HCT116 (cell line): Measurements from ENCODE around the gene PIK3CD. TPM values are rescaled to one million over a fixed set of nuclear protein-coding genes. Genes with fewer than 3 reads are reported as not detected.

Experiments
- ATAC-seq: fragments of 200-7000 bp; cut with Tn5 transposase; 2 replicates; pipeline ENCODE4 v1.9.1; 2020; ENCODE audit warnings: mild to moderate bottlenecking, moderate library complexity
- BruUV-seq: library from RNA; stranded (reverse); fragments of 400-500 nt; replicated peaks from 2 replicates; lab custom pipeline; 2021; lab: Mats Ljungman, UMichigan
- CTCF ChIA-PET: fragments of 300-600 bp; sonication (Branson Sonifier 250); formaldehyde crosslinking; loops from one replicate; lab custom pipeline; 2021; ENCODE audit warnings: antibody characterized with exemption; lab: Charles Lee
- POLR2A ChIA-PET: fragments of 300-600, 350-600 bp; sonication (Branson Sonifier 250); formaldehyde crosslinking; loops from one replicate; lab custom pipeline; 2021; ENCODE audit warnings: antibody characterized with exemption; lab: Charles Lee
- RAD21 ChIA-PET, 2 experiments: fragments of 300-600 bp; sonication (Branson Sonifier 250); formaldehyde crosslinking; loops; one replicate each; lab custom pipeline; 2023; ENCODE audit warnings: low total read pairs in 2 of 2; ENCODE audit not compliant: uncharacterized antibody in 2 of 2, unreplicated experiment in 2 of 2, low non-redundant PET in 1 of 2; lab: Charles Lee
- DNase-seq: peaks from one replicate; pipeline ENCODE4 v3.0.0-alpha.2; 2010; ENCODE audit warnings: low read depth, low spot score
- H2AFZ ChIP-seq: fragments of 200-600 bp; shearing (Covaris generic), sonication (generic); 2 replicates; pipeline ENCODE4 v1.6.1; 2017; ENCODE audit warnings: low read depth, mixed run types, mixed read lengths, antibody characterized with exemption, low read length; ENCODE audit not compliant: poor library complexity, severe bottlenecking
- H3K27ac ChIP-seq: 2 replicates; pipeline ENCODE4 v1.5.1; 2012; ENCODE audit warnings: low read depth, low read length
- H3K27me3 ChIP-seq: fragments of 200-600 bp; sonication (generic); 2 replicates; pipeline ENCODE4 v1.6.1; 2016; ENCODE audit warnings: mixed run types, low read length, mixed read lengths; ENCODE audit not compliant: insufficient read depth
- H3K36me3 ChIP-seq, 2 experiments: fragments of 200-500 bp in 1 of 2; fragments of 200-600 bp in 1 of 2; sonication (Bioruptor generic) in 1 of 2; sonication (generic) in 1 of 2; 2 replicates each; pipeline versions ENCODE4 v1.5.1 to v1.6.1; 2014 to 2016; ENCODE audit warnings: low read length in 2 of 2, inconsistent platforms in 1 of 2, mixed read lengths in 1 of 2, mixed run types in 1 of 2; ENCODE audit not compliant: insufficient read depth in 2 of 2, control insufficient read depth in 1 of 2
- H3K4me1 ChIP-seq, 2 experiments: fragments of 200-600 bp in 1 of 2; sonication (generic) in 1 of 2; 2 replicates each; pipeline versions ENCODE4 v1.5.1 to v1.6.1; 2012 to 2017; ENCODE audit warnings: low read length in 2 of 2, inconsistent platforms in 1 of 2, mild to moderate bottlenecking in 1 of 2, mixed read lengths in 1 of 2, mixed run types in 1 of 2, moderate library complexity in 1 of 2; ENCODE audit not compliant: insufficient read depth in 2 of 2, control insufficient read depth in 1 of 2
- H3K4me2 ChIP-seq: fragments of 200-600 bp; sonication (generic); 2 replicates; pipeline ENCODE4 v1.6.1; 2017; ENCODE audit warnings: mixed run types, low read length, mixed read lengths
- H3K4me3 ChIP-seq, 2 experiments: fragments of 200-600 bp in 1 of 2; sonication (generic) in 1 of 2; replicated peaks in 1 of 2; 2 replicates each; pipeline ENCODE4 v1.5.1; 2011 to 2016; ENCODE audit warnings: low read length in 2 of 2, control low read depth in 1 of 2, low read depth in 1 of 2, mild to moderate bottlenecking in 1 of 2, mixed read lengths in 1 of 2, mixed run types in 1 of 2
- H3K79me2 ChIP-seq: fragments of 200-600 bp; sonication (generic); 2 replicates; pipeline ENCODE4 v1.6.1; 2017; ENCODE audit warnings: mild to moderate bottlenecking, mixed run types, low read length, moderate library complexity, mixed read lengths; ENCODE audit not compliant: insufficient read depth
- H3K9ac ChIP-seq: fragments of 200-600 bp; sonication (generic); 2 replicates; pipeline ENCODE4 v1.6.1; 2016; ENCODE audit warnings: low read length, mixed read lengths
- H3K9me2 ChIP-seq: fragments of 200-600 bp; sonication (generic), shearing (Covaris generic); 2 replicates; pipeline ENCODE4 v1.6.1; 2017; ENCODE audit warnings: mixed run types, mild to moderate bottlenecking, moderate library complexity; ENCODE audit not compliant: insufficient read depth
- H3K9me3 ChIP-seq, 2 experiments: fragments of 200-500 bp in 1 of 2; fragments of 200-600 bp in 1 of 2; sonication (Bioruptor generic) in 1 of 2; sonication (generic) in 1 of 2; 2 replicates each; pipeline ENCODE4 v1.6.1; 2014 to 2017; ENCODE audit warnings: low read length in 2 of 2, mixed read lengths in 2 of 2, inconsistent platforms in 1 of 2, low read depth in 1 of 2, mild to moderate bottlenecking in 1 of 2, mixed run types in 1 of 2, moderate library complexity in 1 of 2; ENCODE audit not compliant: control insufficient read depth in 1 of 2, insufficient read depth in 1 of 2
- H4K20me1 ChIP-seq: fragments of 200-600 bp; sonication (generic), shearing (Covaris generic); 2 replicates; pipeline ENCODE4 v1.6.1; 2017; ENCODE audit warnings: mixed run types, mild to moderate bottlenecking, moderate library complexity; ENCODE audit not compliant: insufficient read depth
- EZH2phosphoT487 ChIP-seq: fragments of 200-600 bp; IDR thresholded peaks from 2 replicates; pipeline ENCODE4 v1.6.1; 2018; ENCODE audit warnings: antibody characterized with exemption, borderline replicate concordance
- JUND ChIP-seq: IDR thresholded peaks from 2 replicates; pipeline ENCODE4 v1.6.1; 2012
- MAX ChIP-seq: IDR thresholded peaks from 2 replicates; pipeline ENCODE4 v1.6.1; 2012
- POLR2A ChIP-seq: IDR thresholded peaks from 2 replicates; pipeline ENCODE4 v1.7.0; 2011; ENCODE audit warnings: borderline replicate concordance; ENCODE audit not compliant: insufficient read depth, insufficient read length; ENCODE audit errors: extremely low read depth
- POLR2AphosphoS5 ChIP-seq: IDR thresholded peaks from 2 replicates; pipeline ENCODE4 v1.6.1; 2011; ENCODE audit warnings: mild to moderate bottlenecking, low read depth, low read length, moderate library complexity
- SP1 ChIP-seq: IDR thresholded peaks from 2 replicates; pipeline ENCODE4 v1.6.1; 2012; ENCODE audit warnings: low read depth
- SRF ChIP-seq: IDR thresholded peaks from 2 replicates; pipeline ENCODE4 v1.6.1; 2012; ENCODE audit warnings: low read depth
- intact Hi-C: fragments of 100-400 bp; cut with micrococcal nuclease; formaldehyde crosslinking; loops from 2 replicates; pipeline ENCODE4 v1.10.0; 2022
- total RNA-seq: library from RNA; stranded (reverse); gene quantifications from one replicate; pipeline ENCODE4 v1.2.1, GENCODE V29; 2021; ENCODE audit not compliant: unreplicated experiment
- TF ChIP-seq, protein P1 (sequence below): IDR thresholded peaks from 2 replicates; pipeline ENCODE4 v1.6.1; 2012; ENCODE audit warnings: low read depth

PIK3CD gene
- total RNA-seq, 1 experiment from 2014 or later: 9.2 TPM

GRCh38 chr1:9767964-9768668, 116.6 kb downstream of the PIK3CD start:
- DNase-seq: peak; percentile 21
- peak; percentile 79 for ATAC-seq
- Histone ChIP-seq H3K79me2 (peaks cover 32% of the 10 kb centered on the region), H4K20me1 (peaks cover 13% of the 10 kb centered on the region; the same call in 1 of the 2 replicates), H3K9me3 (no peaks in the 10 kb centered on the region), H3K27me3 (no peaks in the 10 kb centered on the region), H3K9ac (no peak overlapping the region), H3K4me2 (no peak overlapping the region), H3K4me1 (peaks cover 5 to 35% of the 10 kb centered on the region in 2 experiments; a peak in 3 of 4 replicates), H3K4me3 (no peak overlapping the region), H2AFZ (no peak overlapping the region), H3K36me3 (peaks cover 2 to 4% of the 10 kb centered on the region in 2 experiments; a peak in 3 of 4 replicates), H3K27ac (no peak overlapping the region), H3K9me2 (no peaks in the 10 kb centered on the region)
- RAD21 ChIA-PET: no interaction called here
- no TSS peak for BruUV-seq
- intact Hi-C loops: no loop called here
- no peak for TF ChIP-seq SP1
- no peak for TF ChIP-seq POLR2A
- TF ChIP-seq JUND: no peak
- no peak for TF ChIP-seq MAX
- TF ChIP-seq SRF: no peak
- TF ChIP-seq POLR2AphosphoS5: no peak
- TF ChIP-seq, protein P1, sequence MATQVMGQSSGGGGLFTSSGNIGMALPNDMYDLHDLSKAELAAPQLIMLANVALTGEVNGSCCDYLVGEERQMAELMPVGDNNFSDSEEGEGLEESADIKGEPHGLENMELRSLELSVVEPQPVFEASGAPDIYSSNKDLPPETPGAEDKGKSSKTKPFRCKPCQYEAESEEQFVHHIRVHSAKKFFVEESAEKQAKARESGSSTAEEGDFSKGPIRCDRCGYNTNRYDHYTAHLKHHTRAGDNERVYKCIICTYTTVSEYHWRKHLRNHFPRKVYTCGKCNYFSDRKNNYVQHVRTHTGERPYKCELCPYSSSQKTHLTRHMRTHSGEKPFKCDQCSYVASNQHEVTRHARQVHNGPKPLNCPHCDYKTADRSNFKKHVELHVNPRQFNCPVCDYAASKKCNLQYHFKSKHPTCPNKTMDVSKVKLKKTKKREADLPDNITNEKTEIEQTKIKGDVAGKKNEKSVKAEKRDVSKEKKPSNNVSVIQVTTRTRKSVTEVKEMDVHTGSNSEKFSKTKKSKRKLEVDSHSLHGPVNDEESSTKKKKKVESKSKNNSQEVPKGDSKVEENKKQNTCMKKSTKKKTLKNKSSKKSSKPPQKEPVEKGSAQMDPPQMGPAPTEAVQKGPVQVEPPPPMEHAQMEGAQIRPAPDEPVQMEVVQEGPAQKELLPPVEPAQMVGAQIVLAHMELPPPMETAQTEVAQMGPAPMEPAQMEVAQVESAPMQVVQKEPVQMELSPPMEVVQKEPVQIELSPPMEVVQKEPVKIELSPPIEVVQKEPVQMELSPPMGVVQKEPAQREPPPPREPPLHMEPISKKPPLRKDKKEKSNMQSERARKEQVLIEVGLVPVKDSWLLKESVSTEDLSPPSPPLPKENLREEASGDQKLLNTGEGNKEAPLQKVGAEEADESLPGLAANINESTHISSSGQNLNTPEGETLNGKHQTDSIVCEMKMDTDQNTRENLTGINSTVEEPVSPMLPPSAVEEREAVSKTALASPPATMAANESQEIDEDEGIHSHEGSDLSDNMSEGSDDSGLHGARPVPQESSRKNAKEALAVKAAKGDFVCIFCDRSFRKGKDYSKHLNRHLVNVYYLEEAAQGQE: no peak
- TF ChIP-seq EZH2phosphoT487: no peak
- CTCF ChIA-PET: no interaction called here
- POLR2A ChIA-PET: no interaction called here
